Measurements from ENCODE around the gene ARHGAP26. TPM values are rescaled to one million over a fixed set of nuclear protein-coding genes. Genes with fewer than 3 reads are reported as not detected.

ARHGAP26 gene
- total RNA-seq, 1 experiment from 2014 or later, result 65.5 TPM

DNA sequence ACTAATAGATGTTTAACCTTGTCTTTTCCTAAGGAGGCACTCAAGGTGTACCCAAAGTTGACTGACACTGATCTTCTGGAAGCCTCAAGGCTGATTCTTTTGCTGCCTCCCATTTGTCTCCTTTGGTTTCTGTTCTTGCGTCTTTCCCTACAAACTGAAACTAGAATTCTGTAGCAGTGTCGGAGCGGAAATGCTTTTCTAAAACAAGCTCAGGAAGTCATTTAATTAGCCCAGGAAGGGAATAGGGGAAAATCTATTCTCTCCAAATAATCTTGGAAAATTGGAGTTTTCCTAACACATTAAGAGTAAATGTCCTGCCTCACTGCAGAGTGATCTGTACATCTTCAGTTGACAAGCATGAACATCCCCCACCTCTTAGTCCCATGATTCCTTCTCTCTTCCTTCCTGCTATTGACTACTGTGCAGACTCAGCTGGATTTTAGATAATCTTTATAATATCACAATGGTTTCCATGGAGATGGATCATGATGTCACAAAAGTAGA is 450.6 kb downstream of the ARHGAP26 start:
- no peak for TF ChIP-seq SIN3A (IDR thresholded peaks at IDR 0.05; ENCODE audit: borderline replicate concordance, insufficient read depth, low read depth, low read length)
- TF ChIP-seq POLR2AphosphoS5 (IDR thresholded peaks at IDR 0.05; ENCODE audit: low read depth, low read length), result no peak
- no peak for TF ChIP-seq REST (IDR thresholded peaks at IDR 0.05; ENCODE audit: insufficient read depth in 1 of 2, low read depth in 2 of 2, low read length in 1 of 2)
- no peak for TF ChIP-seq CTCF (IDR thresholded peaks at IDR 0.05)
- TF ChIP-seq TCF7L2 (IDR thresholded peaks at IDR 0.05; ENCODE audit: low read depth, low read length), result no peak
- no peak overlapping the region for H3K27ac ChIP-seq (ENCODE audit: low read length)
- no peaks in the 10 kb centered on the region for H3K27me3 ChIP-seq (ENCODE audit: control insufficient read depth, insufficient read depth, low read length)
- no peaks in the 10 kb centered on the region for H3K9me3 ChIP-seq (ENCODE audit: control insufficient read depth, insufficient read depth, low read depth, low read length)
- BruUV-seq (replicated peaks), result no TSS peak
- ATAC-seq, result no peak
- CTCF ChIA-PET, result no interaction called here
- H3K4me1 ChIP-seq (ENCODE audit: control insufficient read depth, insufficient read depth, low read length), result peaks cover 8% of the 10 kb centered on the region
- in situ Hi-C loops (cut with HindIII; ENCODE audit: low pct_unique_long_range_greater_than_20kb, low sequenced_read_pairs) (no loop called here), intact Hi-C loops (cut with micrococcal nuclease; ENCODE audit: unreplicated experiment) (no loop called here)
- no peaks in the 10 kb centered on the region for H3K36me3 ChIP-seq (ENCODE audit: control insufficient read depth, insufficient read depth, low read length)
- POLR2A ChIA-PET, result interaction anchor here (0.8 kb wide), 1 partner anchor 11 kb away, joined by 4 read pairs; no protein-coding TSS in a partner anchor
- H3K4me3 ChIP-seq (ENCODE audit: low read depth in 2 of 2, low read length in 2 of 2), result no peak overlapping the region
- no peak for DNase-seq (ENCODE audit: low read depth, low spot score)

DNA sequence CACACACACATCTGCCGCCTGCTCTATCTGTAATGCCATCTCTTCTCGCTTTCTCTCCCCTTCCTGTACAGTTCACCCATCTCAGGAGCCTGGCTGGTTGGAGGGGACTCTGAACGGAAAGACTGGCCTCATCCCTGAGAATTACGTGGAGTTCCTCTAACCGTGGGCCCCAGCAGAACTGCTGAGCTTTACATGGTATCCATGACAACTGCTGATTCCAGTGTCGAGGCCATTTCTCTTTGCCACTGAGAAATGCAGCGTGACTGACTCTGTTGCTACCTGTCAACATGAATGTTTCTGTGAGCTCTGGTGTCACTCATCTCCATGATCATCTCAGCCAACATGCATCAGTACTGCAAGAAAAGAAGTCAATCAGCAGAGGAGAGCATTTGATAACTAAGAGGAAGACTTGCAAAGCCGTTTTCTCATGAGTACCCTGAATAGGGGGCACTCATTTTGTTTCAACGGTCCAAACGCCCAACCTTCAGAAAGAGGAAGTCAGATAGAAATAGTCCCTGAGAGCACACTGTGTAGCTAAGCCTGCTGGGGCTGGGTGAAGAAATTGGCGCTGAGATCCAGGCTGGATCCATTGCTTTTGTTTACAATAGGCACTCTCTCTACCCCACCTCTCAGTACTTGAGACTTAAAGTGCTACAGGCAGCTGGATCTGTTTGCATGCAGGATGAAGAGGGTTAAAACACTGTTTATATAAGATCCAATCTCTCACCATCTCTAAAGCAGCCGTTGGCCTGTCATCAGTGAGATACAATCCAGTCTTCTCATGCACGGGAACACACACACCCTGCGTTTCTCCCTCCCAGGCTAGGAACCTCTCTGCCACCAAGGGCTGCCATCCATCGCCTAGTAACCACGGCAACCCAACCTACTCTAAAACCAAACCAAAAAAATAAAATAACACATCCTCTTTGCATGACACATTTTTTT is 452.4 kb downstream of the ARHGAP26 start:
- Histone ChIP-seq H3K9me3 (ENCODE audit: control insufficient read depth, insufficient read depth, low read depth, low read length) (no peaks in the 10 kb centered on the region), H3K4me1 (ENCODE audit: control insufficient read depth, insufficient read depth, low read length) (peaks cover 8% of the 10 kb centered on the region), H3K4me3 (ENCODE audit: low read depth in 2 of 2, low read length in 2 of 2) (no peak overlapping the region), H3K27me3 (ENCODE audit: control insufficient read depth, insufficient read depth, low read length) (no peaks in the 10 kb centered on the region), H3K36me3 (ENCODE audit: control insufficient read depth, insufficient read depth, low read length) (no peaks in the 10 kb centered on the region), H3K27ac (ENCODE audit: low read length) (peak overlapping the region; percentile 14; the same call in 1 of the 2 replicates)
- POLR2A ChIA-PET, result no interaction called here
- CTCF ChIA-PET, result interaction anchor here (0.7 kb wide), 1 partner anchor 182 kb away, joined by 4 read pairs; no protein-coding TSS in a partner anchor
- intact Hi-C loops (cut with micrococcal nuclease; ENCODE audit: unreplicated experiment) (no loop called here), in situ Hi-C loops (cut with HindIII; ENCODE audit: low pct_unique_long_range_greater_than_20kb, low sequenced_read_pairs) (no loop called here)
- TF ChIP-seq TCF7L2 (IDR thresholded peaks at IDR 0.05; ENCODE audit: low read depth, low read length) (no peak), REST (IDR thresholded peaks at IDR 0.05; ENCODE audit: insufficient read depth in 1 of 2, low read depth in 2 of 2, low read length in 1 of 2) (no peak), SIN3A (IDR thresholded peaks at IDR 0.05; ENCODE audit: borderline replicate concordance, insufficient read depth, low read depth, low read length) (no peak), CTCF (IDR thresholded peaks at IDR 0.05) (no peak), POLR2AphosphoS5 (IDR thresholded peaks at IDR 0.05; ENCODE audit: low read depth, low read length) (no peak)
- no TSS peak for BruUV-seq (replicated peaks)
- ATAC-seq (peak; percentile 80), DNase-seq (ENCODE audit: low read depth, low spot score) (no peak)
